HG02588 (cell line): Measurements from ENCODE around the gene JAG2.

Experiments
- ATAC-seq: cut with Tn5 transposase; IDR thresholded peaks from one replicate; pipeline ENCODE4 v1.9.1; 2021; ENCODE audit warnings: mild to moderate bottlenecking, moderate library complexity; ENCODE audit not compliant: unreplicated experiment

The JAG2 gene

DNA sequence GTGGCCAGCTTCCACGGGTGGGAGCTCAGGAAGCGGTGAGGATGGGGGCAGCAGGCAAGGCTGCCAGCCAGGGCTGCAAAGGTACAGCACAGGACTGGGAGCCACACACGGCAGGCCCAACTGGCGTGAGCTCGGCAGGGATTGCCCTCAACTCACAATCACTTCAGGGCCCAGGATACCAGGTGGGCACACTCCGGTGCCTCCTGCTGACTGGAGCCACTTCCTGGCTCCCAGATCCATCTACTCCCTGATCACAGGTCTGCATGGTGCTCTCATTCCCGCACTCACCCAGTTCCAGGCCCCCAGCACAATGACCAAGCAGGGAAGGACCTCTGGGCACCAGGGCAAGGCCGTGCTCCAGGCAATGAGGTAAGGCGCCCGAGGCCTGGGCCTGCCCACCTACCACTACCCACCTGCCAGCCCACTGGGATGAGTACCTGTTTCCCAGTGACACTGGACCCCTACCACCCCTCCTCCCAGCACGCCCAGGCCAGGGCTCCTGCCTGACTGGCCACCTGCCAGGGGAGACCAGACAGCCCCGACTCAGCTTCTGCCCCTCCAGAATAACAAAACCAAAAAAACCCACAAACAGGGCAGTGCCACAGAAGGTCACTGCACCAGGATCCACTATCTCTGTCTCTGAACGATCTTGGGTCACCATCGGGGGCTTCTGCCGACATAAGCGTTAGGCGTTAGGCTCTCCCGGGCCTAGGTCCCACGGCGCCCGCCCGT is 1.8 kb downstream of the JAG2 start:
- no peak for ATAC-seq

DNA sequence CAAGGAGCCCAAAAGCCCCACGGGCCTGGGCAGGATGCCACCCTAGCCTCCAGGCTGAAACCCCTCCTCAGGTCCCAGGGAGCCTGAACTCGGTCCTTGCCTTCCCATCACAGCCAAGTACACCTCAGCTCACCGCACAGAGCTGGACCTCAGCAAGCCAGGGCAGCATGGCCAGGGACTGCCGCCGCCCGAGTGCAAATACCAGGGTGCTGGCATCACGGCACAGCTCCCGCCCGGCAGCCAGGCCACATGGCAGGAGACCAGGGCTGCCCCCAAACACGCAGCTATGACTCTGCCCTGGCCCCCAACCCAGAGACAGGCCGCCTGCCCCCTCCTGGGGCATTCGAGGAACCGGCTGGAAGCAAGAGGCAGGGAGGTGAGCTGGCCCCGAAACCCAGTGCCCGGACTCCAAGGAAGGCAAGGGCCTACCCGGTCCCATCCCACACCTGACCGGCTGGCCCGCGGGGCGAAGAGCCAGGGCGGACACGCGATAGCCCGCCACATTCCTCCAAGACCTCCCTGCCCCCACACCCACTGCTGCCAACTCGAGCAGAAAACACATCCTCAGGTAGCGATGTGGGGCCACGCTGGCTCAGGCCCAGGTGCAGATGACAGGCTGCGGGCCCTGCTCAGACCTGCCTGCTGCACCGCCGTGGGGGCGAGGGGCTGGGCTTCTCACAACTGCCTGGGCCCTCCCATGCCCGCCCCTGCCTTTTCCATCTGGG is 2.7 kb downstream of the JAG2 start:
- no peak for ATAC-seq

DNA sequence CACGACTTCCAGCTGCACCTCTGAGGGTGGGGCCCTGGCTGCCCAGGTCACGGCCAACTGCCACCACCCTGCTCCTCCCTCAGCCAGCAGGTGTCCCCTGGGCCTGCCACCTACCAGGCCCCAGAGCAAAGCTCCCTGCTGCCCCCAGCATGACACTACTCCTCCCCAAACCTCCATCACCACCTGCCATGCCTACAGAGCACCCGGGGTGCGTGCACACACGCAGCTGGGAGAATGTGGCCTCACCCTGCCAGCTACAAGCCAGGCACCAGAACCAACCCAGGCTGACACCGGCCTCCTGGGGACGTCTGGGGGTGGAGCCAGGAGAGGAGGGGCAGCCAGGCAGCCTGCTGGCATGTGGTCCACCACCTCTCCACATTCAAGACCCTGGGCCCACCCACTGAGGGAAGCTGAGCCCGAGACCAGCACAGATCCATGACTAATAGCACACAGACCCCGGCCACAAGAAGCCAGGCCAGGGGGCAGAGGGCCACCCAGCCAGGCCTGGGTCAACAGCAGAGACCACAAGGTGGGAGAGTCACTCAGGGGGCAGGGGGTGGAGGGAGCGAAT is 3.4 kb downstream of the JAG2 start:
- no peak for ATAC-seq

DNA sequence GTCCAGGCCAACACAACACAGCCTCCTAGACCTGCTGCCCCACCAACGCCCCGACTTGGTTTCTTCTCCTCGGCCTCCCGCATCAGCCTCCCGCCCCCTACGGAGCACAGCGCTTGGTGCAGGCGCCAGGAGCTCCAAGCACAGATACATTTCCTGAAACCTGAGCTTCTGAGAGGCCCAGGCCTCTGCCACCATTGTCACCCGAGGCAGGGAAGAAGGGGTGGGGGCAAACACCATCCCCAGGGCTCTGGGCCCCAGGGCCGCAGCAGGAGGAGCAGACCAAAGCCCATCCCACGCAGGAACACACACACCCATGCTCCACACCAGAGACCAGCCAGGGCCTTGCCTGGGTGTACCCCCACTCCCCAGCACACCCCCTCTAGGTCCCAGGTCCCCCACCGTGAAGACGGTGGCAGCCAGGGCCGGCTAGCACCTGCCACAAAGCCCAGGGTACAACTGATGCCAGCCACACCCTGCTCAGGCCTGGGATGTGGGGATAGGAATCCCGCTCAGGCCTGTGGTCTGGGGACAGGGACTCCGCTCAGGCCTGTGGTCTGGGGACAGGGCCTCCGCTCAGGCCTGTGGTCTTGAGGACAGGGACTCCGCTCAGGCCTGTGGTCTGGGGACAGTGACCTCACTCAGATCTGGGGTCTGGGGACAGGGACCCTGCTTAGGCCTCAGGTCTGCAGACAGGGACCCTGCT is 5.4 kb downstream of the JAG2 start:
- no peak for ATAC-seq

DNA sequence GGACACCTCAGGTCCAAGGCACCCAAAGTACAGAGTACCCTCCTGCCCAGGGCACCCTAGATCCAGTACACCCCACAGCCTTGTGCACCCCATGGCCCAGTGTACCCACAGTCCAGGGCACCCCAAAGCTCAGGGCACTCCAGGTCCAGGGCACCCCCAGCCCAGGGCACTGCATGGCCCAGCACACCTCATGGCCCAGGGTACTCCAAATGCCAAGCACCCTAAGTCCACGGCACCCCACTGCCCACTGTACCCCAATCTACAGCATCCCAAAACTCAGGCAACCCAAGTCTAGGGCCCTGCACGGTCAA is 6.0 kb downstream of the JAG2 start:
- no peak for ATAC-seq

DNA sequence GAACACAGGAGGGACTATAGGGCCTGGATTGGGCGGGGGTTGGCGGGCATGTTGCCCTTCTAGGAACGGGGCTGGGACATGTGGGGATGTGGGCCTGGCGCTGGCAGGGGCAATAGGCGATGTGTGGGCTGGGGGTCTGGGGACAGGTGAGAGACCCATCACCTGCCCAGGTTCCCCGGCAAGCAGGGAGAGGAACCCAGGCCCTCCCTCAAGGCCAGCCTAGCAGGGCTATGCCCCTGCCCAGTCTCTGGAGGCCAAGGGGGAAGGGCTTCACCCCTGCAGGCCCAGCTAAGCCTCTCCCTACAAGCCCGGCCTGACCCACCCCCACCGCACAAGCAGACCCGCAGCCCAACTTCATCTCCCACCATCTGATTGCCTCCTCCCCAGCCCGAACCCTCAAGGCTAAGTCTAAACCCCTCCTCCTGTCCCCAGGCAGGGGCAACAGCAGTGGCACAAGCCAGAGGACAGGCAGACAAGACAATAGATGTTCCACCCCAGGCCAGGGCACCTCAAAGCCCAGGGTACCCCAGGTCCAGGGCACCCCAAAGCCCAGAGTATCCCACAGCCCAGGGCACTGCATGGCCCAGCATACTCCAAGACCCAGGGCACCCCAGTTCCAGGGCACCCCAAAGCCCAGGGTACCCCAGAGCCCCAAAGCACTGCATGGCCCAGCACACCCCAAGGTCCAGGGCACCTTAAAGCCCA is 6.5 kb downstream of the JAG2 start:
- ATAC-seq: no peak

DNA sequence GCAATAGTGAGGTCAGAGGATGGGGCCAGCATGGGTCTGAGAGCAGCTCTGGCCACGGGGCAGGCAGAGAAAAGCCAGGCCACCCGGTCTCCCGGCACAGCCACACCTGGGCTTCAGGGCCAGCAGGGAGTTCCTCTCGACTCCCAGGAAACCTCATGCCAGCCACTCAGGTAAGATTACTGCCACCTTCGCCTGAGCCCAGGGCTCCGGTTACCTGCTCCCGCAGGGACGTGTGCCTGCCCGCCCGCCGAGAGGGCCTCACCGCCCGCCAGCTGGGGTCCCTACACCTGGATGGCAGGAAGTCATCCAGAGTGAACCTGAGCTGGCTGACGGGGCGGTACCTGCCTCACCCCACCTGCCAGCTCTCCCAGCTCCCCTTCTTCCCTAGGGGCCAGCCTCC is 7.3 kb downstream of the JAG2 start:
- no peak for ATAC-seq

DNA sequence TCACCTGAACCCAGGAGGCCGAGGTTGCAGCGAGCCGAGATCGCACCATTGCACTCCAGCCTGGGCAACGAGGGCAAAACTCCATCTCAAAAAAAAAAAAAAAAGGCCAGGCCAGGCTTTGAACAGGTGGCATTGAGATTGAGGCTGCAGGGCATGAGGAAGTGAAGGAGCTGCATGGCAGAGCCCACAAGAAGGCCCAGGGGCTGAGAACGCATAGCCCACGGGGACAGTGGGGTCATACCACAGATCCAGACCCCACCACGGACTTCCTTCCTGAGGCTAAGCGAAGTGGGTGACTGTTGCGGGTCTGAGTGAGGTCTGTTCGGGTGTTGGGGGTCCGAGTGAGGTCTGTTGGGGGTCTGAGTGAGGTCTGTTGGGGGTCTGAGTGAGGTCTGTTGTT is 7.8 kb downstream of the JAG2 start:
- no peak for ATAC-seq

DNA sequence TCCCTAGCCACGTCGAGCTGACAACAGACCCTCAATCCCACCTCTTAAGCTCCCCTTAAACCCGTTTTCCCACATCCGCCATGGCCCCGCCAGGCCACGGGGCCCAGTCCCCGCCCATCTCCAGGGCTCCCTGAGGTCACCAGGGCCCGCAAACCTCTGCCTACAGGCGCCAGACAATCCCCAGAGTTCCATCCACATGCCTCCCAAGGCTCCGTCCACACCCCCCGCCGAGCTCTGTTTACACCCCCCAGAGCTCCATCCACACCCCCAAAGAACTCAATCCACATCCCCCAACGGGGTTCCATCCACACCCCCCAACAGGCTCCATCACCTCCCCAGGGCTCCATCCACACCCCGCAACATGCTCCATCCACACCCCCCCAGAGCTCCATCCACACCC is 9.2 kb downstream of the JAG2 start:
- ATAC-seq: no peak

DNA sequence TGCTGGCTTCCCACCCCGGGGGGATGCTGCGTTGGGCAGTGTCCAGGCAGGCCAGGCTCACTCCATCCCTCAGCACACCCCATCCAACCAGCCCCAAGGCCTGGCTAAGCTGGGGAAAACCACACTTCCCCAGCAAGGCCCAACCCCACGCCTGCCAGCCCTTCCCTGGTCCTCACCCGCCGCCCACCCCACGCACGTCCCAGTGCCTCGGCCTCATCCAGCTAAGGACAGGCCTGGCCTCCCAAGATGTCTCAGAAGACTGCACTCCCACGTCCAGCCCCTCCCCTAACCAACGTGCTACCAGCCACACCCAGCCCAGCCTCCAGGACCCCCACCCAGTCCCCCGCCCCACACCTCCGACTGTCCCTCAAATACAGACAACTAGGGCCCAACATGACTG is 9.8 kb downstream of the JAG2 start:
- no peak for ATAC-seq

DNA sequence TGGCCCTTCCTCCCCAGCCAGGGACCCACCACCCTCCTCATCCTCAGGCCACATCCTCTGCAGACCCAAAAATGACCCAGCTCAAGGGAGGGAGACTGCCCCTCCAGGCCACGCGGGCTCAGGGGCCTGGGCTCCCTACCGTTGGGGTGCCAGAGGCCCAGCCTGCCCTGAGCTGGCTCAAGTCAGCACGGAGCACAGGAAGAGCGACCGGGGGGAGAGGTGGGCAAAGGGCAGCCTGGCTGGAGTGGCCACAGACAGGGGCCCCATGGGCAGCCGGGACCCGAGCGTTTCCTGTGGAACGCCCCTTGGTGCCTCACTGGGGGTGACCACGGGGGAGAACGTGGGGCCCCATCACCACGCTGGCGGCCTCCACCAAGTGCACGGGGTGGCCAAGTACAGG is 10.7 kb downstream of the JAG2 start:
- ATAC-seq: no peak

DNA sequence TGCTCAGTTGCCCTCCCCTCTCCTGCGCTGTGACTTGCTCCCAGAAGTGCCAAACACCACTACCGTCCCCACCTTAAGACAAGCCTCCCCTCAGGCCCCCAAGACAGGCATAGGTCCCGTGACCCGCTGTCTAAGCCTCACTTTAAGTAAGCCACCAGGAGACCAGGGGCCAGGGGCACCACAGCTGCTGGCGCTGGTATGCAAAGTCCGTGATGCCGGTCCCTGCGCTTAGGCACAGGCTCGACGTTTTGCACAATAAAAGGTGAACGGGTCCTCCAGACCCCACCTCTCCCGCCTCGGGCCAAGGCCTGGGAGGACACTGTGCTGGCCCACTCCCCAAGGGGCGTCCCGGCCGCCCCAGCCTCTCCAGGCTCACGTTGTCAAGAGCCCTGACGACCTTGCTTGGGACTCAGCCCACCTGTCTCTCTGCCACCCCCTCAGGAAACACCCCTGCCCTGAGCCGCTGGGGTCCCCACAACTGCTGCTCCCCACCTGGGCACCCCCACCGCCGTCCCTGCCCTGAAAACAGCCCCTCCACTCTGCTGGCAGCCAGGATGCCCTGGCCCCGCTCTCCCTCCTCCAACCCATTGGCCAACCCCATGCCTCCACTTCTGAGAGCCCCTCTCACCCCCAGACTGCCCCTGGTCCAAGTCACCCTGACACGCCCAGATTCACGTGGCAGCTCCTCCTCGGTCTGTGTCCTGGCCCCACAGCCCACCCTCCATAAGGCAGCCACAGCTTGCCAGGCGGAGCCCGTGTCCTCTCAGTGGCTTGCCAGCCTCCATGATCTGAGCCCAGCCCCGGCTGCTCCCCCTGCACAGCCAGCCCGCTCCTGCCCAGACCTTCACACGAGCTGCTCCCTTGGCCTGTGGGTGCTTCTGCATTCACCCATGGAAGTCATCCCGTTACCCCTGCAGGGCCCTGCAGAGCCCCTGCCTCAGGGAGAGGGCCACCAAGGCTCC is 11.9 kb downstream of the JAG2 start:
- ATAC-seq: no peak

DNA sequence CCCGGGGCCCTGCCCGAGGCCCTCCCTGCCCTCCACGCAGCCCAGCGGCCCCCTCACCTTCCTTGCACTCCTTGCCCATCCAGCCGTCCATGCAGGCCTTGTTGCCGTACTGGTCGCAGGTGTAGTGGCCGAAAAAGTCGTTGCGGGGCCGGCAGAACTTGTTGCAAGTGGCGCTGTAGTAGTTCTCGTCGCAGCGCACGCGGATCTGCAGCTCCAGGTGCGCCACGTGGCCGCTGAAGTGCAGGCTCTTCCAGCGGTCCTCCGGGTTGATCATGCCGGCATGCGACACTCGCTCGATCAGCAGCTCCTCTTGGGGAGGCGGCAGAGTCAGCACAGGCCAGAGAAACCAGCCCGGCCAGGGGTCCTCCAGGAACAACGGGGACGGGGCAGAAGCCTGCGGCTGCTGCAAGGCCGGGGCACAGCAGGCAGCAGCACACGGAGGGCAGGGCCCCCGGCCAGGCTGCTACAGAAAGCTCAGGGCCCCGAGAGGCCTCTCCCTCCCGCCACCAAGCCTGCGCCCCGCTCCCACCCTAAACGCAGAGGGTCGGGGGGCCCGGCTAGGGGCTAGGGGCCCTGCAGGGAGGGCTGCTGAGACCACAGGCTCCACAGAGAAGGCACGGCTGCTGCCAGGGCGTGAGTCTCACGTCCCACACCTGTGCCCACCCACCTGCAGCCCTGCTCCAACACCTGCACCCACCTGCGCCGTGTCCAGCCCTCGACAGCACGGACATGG is 12.7 kb downstream of the JAG2 start:
- no peak for ATAC-seq

DNA sequence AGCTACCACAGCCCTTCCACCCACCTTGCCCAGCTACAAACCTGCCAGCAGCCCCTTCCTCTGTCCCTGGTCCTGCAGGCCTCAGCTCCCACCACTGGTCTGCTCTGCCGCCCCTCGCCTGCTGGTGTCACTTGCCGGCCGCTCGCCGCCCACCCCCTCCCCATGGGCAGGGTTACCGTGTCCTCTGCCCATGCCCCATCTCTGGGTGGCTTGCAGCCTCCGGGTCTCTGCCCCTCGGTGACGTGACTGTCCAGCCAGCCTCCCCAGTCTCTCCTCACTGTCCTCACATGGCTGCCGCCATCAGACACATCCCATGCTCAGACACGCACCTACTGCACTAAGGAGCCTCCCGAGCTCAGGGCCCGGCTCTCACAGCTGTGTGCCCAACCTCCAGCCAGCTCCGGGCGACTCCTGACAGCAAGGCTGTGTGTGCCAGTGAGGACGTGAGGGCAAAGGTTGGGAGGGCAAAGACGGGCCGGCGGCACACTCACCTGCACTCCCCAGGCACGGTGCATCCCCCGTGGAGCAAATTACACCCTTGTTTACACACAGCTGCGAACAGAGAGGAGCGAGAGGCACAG is 13.4 kb downstream of the JAG2 start:
- ATAC-seq: no peak

DNA sequence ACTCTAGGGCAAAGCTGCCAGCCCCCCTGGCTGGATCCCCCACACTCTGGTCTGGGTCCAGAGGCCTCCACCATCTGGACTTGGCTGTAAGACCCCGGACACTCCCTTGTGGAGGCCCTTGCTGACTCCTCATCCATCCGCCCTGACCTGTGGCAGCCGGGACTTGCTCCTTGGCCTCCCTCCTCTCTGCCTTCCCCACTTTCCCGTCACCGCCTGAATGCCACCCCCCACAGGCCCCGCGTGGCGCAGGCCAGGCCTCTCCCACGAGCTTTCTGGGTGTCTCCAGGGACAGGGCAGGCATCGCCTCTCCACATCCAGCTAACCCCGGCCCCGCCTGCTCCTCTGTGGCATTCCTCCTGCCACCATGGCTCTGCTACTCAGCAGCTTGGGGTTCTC is 14.1 kb downstream of the JAG2 start:
- ATAC-seq: no peak

DNA sequence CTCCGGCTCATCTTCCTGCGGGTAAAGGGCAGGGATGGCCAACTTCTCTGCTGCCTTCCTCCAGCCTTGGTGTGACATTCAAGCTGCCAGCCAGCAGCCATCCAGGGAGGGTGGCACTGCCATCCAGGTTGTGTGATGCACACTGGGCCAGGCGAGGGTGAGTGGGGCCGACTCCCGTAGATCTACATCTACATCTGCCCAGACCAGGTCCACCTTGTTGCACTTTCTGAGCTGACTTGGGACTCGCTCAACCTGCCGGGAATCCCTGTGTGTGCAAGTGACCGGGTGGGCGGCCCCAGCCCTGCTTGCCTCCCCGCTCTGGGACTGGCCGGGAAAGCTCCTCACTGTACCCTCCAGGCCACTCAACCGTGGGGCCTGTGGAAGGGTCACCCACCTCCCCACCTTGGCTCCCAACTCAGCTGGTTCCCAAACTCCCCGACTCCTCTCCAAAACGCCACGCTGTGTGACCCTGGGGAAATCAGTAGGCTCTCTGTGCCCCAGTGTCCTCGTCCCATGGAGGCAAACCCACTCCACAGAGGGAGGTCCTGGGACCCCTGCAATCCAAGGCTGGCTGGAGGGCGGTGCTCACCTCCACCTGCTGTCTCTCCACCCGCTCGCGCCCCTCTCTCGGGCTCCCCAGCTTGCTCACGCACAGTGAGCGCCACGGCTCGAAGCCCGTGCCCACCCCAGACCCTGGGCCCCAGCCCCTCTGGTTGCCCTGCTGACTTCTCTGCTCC is 14.7 kb downstream of the JAG2 start:
- ATAC-seq: no peak

DNA sequence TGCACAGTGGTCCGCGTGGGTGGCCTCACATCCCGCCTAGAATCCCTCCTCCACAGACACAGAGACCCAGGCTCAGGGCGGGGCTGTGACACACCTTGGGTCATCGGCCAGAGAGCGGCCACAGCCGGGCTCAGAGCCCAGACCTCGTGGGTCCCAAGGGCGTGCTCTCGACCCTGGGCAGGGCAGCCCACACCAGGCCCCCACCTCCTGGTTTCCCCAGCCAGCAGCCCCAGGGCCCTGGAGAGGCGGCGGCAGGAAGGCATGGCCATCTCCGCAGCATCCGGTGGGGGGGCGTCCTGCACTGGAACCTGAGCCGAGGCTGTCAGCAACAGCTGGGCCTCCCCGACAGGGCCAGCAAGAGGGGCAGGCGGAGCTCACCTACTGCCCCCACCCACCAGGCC is 15.2 kb downstream of the JAG2 start:
- no peak for ATAC-seq

DNA sequence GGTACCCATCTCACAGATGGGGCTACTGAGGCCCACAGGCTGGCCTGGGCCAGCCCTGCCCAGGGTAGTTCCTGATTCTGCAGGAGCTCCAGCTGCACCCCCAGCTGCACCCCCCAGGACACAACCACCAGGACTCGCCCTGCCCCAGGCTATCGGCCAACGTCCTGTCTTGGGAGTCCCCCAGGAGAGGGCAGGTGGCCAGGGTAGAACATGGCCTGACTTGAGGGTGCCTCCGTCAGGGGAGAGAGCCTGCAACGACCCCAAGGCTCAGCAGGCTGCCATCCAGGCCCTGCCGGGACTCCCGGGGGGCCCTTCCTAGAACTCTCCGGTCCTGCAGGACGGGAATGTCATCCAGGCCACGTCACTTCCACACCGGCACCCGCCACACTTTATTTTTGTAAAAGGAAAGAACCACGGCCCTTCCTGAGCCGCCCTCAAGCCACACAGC is 15.8 kb downstream of the JAG2 start:
- no peak for ATAC-seq
